Measurements from ENCODE around the gene ALG9.

DNA sequence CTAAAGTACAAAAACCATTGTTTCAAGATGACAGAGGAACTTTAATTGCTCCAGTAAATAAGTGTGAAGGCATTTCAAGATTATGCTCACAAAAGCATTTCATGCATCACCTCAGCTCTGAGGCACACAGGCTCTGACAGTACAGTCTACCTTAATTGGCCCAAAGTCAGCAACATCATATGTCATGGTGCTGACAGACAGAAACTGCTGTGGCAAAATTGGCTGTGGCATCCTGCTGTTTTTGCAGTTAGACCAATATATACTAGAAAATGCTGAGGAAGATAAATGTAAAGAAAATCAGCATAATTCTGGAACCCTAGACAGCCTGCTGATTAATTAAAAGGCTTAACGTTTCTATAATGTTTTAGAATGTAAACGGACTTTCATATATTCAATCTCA lies 70.2 kb downstream of the ALG9 start:
- TF ChIP-seq, protein P1, sequence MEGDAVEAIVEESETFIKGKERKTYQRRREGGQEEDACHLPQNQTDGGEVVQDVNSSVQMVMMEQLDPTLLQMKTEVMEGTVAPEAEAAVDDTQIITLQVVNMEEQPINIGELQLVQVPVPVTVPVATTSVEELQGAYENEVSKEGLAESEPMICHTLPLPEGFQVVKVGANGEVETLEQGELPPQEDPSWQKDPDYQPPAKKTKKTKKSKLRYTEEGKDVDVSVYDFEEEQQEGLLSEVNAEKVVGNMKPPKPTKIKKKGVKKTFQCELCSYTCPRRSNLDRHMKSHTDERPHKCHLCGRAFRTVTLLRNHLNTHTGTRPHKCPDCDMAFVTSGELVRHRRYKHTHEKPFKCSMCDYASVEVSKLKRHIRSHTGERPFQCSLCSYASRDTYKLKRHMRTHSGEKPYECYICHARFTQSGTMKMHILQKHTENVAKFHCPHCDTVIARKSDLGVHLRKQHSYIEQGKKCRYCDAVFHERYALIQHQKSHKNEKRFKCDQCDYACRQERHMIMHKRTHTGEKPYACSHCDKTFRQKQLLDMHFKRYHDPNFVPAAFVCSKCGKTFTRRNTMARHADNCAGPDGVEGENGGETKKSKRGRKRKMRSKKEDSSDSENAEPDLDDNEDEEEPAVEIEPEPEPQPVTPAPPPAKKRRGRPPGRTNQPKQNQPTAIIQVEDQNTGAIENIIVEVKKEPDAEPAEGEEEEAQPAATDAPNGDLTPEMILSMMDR (IDR thresholded peaks at IDR 0.05 in 4 of 5, conservative IDR thresholded peaks at IDR 0.05 in 1 of 5), result no peak
- no peak for TF ChIP-seq POLR2A (IDR thresholded peaks at IDR 0.05)
